ENCODE data around the gene YIF1B. TPM values are rescaled to one million over a fixed set of nuclear protein-coding genes. Genes with fewer than 3 reads are reported as not detected.
A peak's percentile ranks its signal among the peaks of the same experiment; 100 is the strongest.

Gene YIF1B
- total RNA-seq, 2 experiments from 2014 or later: 75.6 to 79.0 TPM

- ATAC-seq: no peak
- no peak overlapping the region for H3K27ac Mint-ChIP-seq
- TF ChIP-seq CTCF (IDR thresholded peaks at IDR 0.05): no peak
- H3K4me3 Mint-ChIP-seq: peak overlapping the region; percentile 84
- no peaks in the 10 kb centered on the region for H3K9me3 Mint-ChIP-seq
- H3K4me1 Mint-ChIP-seq (ENCODE audit: low read depth): peaks cover 47% of the 10 kb centered on the region
- H3K27me3 Mint-ChIP-seq: no peaks in the 10 kb centered on the region
- POLR2A ChIA-PET: interaction anchor here (1.2 to 2.7 kb wide), 2 partner anchors 54 to 66 kb away, joined by 3 to 13 read pairs; partner anchors contain the start of gene SPINT2
- CTCF ChIA-PET: interaction anchor here (0.9 to 4.5 kb wide), 6 partner anchors 12 to 85 kb away, joined by 3 to 18 read pairs (median 4); partner anchors contain the start of gene CATSPERG
- intact Hi-C loops (cut with micrococcal nuclease): loop anchor here (10.0 kb wide), 1 partner anchor 54 kb away; the partner anchor contains the start of gene SPINT2
- peaks cover 5% of the 10 kb centered on the region for H3K36me3 Mint-ChIP-seq (ENCODE audit: low read depth)
- no peak for DNase-seq
Observed at GRCh38 chr19:38318660-38319059, 2.9 kb upstream of the YIF1B start.

- DNase-seq (peak; percentile 47), ATAC-seq (no peak)
- Mint-ChIP-seq H3K9me3 (no peaks in the 10 kb centered on the region), H3K4me3 (peak overlapping the region; percentile 95), H3K27me3 (no peaks in the 10 kb centered on the region), H3K4me1 (ENCODE audit: low read depth) (peaks cover 50% of the 10 kb centered on the region), H3K27ac (peak overlapping the region; percentile 94), H3K36me3 (ENCODE audit: low read depth) (peaks cover 1% of the 10 kb centered on the region)
- ChIA-PET POLR2A (no interaction called here), CTCF (interaction anchor here (4.5 kb wide), 1 partner anchor 73 kb away, joined by 18 read pairs; no protein-coding TSS in a partner anchor)
- no peak for TF ChIP-seq CTCF (IDR thresholded peaks at IDR 0.05)
- intact Hi-C loops (cut with micrococcal nuclease): loop anchor here (10.0 kb wide), 1 partner anchor 52 kb away; the partner anchor contains the start of gene SPINT2
Observed at GRCh38 chr19:38317104-38317612, 1.4 kb upstream of the YIF1B start.

- H3K9me3 Mint-ChIP-seq: no peaks in the 10 kb centered on the region
- peak overlapping the region; percentile 94 for H3K27ac Mint-ChIP-seq
- peak; percentile 1 for ATAC-seq
- H3K27me3 Mint-ChIP-seq: no peaks in the 10 kb centered on the region
- no peak for DNase-seq
- no peak for TF ChIP-seq CTCF (IDR thresholded peaks at IDR 0.05)
- POLR2A ChIA-PET: no interaction called here
- intact Hi-C loops (cut with micrococcal nuclease): loop anchor here (10.0 kb wide), 1 partner anchor 52 kb away; the partner anchor contains the start of gene SPINT2
- H3K4me1 Mint-ChIP-seq (ENCODE audit: low read depth): peaks cover 46% of the 10 kb centered on the region
- no peaks in the 10 kb centered on the region for H3K36me3 Mint-ChIP-seq (ENCODE audit: low read depth)
- CTCF ChIA-PET: no interaction called here
- H3K4me3 Mint-ChIP-seq: peak overlapping the region; percentile 95
Observed at GRCh38 chr19:38316477-38317067, 825 bp upstream of the YIF1B start.

- TF ChIP-seq CTCF (IDR thresholded peaks at IDR 0.05): no peak
- Mint-ChIP-seq H3K36me3 (ENCODE audit: low read depth) (peaks cover 10% of the 10 kb centered on the region), H3K4me1 (ENCODE audit: low read depth) (peaks cover 18% of the 10 kb centered on the region), H3K9me3 (no peaks in the 10 kb centered on the region), H3K27me3 (no peaks in the 10 kb centered on the region), H3K27ac (no peak overlapping the region), H3K4me3 (no peak overlapping the region)
- DNase-seq (no peak), ATAC-seq (no peak)
- POLR2A ChIA-PET: interaction anchor here (0.6 to 1.4 kb wide), 2 partner anchors 9 to 29 kb away, joined by 4 to 5 read pairs; partner anchors contain the start of gene KCNK6
- intact Hi-C loops (cut with micrococcal nuclease): loop anchor here (10.0 kb wide), 1 partner anchor 46 kb away; the partner anchor contains the start of gene SPINT2
- CTCF ChIA-PET: no interaction called here
Observed at GRCh38 chr19:38310986-38311385, 4.8 kb downstream of the YIF1B start.

- ATAC-seq: no peak
Observed at GRCh38 chr19:38310279-38310670, 5.5 kb downstream of the YIF1B start.

More at GRCh38 chr19:38310279-38310670, 5.5 kb downstream of the YIF1B start:
- no peaks in the 10 kb centered on the region for H3K9me3 Mint-ChIP-seq
- H3K27ac Mint-ChIP-seq: no peak overlapping the region
- POLR2A ChIA-PET: interaction anchor here (1.4 kb wide), 1 partner anchor 9 kb away, joined by 4 read pairs; the partner anchor contains the start of gene KCNK6
- CTCF ChIA-PET: interaction anchor here (0.8 kb wide), 1 partner anchor 45 kb away, joined by 3 read pairs; no protein-coding TSS in a partner anchor
- intact Hi-C loops (cut with micrococcal nuclease): loop anchor here (10.0 kb wide), 1 partner anchor 45 kb away; the partner anchor contains the start of gene SPINT2
- H3K36me3 Mint-ChIP-seq (ENCODE audit: low read depth): peaks cover 10% of the 10 kb centered on the region
- no peak for DNase-seq
- TF ChIP-seq CTCF (IDR thresholded peaks at IDR 0.05): no peak
- H3K4me1 Mint-ChIP-seq (ENCODE audit: low read depth): peaks cover 17% of the 10 kb centered on the region
- H3K27me3 Mint-ChIP-seq: no peaks in the 10 kb centered on the region
- H3K4me3 Mint-ChIP-seq: no peak overlapping the region

Measured in activated CD8-positive, alpha-beta T cell treated with anti-CD3 and anti-CD28 coated beads for 36 hours (primary cell).